IPS-18c (cell line): ENCODE results near the gene PRDX6.

Experiments
- H3K4me3 ChIP-seq: 2 replicates; pipeline ENCODE4 v1.7.0; 2013; ENCODE audit warnings: low read depth, mild to moderate bottlenecking, low read length, moderate library complexity; ENCODE audit not compliant: insufficient read depth
- H3K9me3 ChIP-seq: one replicate; pipeline ENCODE4 v1.6.1; 2013; ENCODE audit warnings: mild to moderate bottlenecking, low read length, moderate library complexity; ENCODE audit not compliant: control insufficient read depth, insufficient read depth

The PRDX6 gene, protein sequence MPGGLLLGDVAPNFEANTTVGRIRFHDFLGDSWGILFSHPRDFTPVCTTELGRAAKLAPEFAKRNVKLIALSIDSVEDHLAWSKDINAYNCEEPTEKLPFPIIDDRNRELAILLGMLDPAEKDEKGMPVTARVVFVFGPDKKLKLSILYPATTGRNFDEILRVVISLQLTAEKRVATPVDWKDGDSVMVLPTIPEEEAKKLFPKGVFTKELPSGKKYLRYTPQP

DNA sequence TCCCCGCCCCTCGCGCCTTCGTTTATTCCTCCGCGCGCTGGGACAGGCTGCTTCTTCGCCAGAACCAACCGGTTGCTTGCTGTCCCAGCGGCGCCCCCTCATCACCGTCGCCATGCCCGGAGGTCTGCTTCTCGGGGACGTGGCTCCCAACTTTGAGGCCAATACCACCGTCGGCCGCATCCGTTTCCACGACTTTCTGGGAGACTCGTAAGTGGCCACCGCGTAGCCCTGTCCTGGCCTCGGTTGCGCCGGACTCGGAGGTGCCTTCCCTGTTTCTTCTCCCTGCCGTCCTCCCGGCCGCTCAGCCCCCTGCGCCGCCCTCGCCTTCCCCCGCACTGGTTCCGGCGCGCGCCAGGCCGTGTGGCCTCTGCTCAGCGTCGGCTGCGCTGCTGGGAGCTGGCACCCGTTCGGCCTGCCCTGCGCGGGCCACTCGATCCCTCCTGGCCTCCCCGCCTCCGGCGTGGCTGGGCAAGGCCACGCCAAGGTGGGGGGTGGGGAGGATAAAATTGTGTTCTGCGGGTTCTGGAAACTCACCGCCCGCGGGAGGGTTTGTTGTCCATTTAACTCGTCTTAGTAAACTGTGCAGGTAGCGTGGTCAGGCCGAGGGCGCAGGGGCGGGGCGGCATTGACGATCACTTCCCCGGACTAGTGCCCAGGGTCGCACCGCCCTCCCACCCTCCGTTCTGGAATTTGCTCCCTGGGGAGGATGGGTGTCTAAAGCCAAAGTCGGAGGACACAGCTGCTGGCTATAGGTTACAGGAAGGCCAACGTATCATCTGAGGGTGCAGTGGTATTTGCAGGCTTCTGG, at the start of gene PRDX6:
TSS of gene PRDX6 (plus strand) at position 50 of the 808 bp plus-strand sequence. CDS start at position 113, 63 bp downstream.
- no peaks in the 10 kb centered on the region for H3K9me3 ChIP-seq
- H3K4me3 ChIP-seq, result peak within 1 kb of the TSS; percentile 90

DNA sequence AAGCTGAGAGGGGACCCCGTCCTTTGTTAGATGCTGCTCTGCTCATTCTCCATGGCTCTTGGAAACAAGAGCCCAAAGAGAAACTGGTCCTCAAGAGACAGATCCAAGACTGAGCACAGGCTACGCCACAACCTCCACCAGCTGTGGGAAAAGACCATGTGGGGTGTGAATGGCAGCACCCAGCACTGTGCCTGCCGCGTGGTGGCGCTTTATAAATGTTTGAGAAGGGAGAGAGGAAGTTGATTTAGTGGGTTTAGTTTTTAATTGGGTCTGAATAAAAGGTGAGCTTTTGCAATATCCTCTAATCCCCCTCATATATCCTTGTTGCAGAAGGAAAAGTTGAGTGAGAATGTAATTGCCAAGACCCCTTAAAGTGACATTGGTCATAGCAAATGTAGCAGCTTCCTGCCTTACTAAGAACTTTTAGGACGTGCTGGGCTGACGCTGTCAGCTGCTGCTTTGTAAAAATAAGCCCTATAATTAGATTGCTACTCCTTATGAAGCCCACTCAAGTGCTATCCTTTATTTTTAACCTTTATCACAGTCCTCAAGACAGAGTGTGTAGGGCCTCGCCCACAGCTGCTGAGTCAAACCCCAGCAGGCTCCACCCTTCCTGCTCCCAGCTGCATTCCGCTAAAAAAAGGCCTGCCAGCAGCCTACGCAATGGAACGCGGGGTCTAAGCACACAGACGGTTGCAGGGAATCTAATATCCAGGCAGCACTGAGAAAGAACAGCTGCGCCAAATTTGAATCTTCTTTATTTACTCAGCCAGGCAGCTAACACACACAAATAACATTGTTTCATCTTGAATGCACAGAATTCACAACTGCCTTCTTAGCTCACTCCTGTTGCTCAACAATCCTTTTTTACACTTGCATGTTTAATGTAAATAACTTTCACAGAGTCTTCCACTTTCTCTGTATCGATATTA, 47.4 kb upstream of the PRDX6 start:
- Histone ChIP-seq H3K4me3 (no peak overlapping the region), H3K9me3 (no peaks in the 10 kb centered on the region)

DNA sequence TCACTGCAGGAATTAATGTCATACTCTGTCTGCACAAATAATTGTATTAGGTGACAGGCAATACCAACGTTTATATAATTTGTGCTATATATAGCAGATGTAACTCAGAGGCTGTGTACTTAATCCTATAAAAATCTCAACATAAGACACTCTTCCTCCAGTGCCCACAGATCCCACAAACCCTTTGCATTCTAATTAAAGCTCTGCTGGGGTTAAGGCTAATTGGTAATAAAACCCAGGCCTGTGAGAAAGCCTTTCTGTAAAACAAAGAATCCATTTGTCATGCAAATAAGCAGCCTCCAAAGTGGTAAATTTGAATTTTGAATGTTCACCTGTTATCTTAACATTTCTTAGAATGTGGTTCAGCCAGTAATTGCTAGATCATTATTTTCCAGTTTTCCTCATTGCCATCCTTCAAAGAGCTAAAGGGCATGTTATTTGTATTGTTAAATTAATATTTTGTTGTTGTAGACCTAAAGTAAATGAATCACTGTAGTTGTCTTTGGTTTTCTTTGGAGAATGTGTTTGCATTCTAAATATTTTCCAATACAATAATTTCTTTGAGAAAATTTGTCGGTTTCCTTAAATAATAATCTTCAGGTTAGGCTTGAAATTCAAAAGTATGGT, 46.3 kb upstream of the PRDX6 start:
- H3K9me3 ChIP-seq, result no peaks in the 10 kb centered on the region
- H3K4me3 ChIP-seq, result no peak overlapping the region

DNA sequence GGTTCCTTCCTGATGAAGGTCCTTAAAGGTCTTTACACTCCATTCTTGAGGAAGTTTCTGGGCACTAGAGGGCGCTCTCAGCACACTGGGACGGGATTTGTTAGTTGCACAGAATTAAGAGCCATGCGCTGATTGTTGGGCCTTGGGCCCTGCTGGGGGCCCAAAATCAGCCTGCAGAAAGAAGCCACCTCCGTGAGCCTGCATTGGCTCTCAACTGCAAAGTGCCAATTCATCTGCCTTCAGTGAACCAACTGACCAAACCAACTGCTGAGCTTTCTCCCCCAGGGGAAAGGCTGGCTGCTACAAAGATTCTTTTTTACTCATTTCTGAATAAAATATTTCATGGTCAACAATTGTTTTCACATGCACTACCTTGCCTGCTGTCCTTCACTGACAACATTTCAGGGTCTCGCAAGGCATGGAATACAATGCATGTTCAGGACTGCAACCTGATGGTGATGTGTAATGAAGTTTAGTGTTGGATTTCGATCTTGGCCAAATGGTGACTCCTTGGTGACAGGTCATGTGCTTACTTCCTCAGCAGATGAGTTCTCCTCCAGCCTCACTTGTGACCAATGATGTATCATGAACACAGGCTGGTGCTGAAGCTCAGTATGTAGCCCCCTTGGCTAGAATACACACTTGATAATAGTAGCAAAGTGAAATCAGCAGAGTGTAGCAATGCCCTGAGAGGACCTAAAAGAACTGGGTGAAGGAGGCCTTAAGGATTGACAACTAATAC, 45.7 kb upstream of the PRDX6 start:
- Histone ChIP-seq H3K9me3 (no peaks in the 10 kb centered on the region), H3K4me3 (no peak overlapping the region)

DNA sequence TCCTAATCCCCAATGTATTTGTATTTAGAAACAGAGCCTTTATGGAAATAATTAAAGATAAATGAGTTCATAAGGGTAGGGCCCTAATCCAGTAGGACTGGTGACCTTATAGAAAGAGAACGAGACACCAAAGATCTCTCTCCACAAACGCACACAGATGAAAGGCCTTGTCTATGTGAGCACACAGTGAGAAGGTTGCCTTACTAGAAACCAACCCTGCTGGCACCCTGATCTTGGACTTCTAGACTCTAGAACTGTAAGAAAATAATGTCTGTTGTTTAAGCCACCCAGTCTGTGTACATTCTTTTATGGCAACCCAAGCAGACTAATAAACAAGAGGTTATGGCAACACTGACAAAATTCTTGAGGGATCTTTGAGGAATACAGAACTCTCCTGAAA, 44.8 kb upstream of the PRDX6 start:
- Histone ChIP-seq H3K4me3 (no peak overlapping the region), H3K9me3 (no peaks in the 10 kb centered on the region)

DNA sequence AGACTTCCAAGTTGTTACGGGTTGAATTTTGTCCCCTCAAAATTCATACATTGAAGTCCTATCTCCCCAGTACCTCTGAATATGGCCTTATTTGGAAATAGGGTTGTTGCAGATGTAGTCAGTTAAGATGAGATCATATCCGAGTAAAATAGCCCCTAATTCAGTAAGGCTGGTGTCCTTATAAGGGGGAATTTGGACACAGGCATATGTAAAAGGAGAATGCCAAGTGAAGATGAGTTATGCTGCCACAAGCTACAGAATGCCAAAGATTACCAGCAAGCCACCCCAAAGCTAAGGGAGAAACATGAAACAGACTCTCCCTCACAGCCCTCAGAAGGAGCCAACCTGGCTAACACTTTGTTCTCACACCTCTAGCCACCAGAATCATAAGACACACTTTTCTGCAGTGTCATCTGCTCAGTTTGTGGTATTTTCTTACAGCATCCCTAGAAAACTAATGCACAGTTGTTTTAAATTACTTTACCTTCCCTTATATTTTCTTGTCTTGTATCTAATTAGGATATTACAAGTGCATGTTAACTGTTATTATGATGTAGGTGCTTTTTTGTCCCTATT, 43.3 kb upstream of the PRDX6 start:
- Histone ChIP-seq H3K9me3 (no peaks in the 10 kb centered on the region), H3K4me3 (no peak overlapping the region)

DNA sequence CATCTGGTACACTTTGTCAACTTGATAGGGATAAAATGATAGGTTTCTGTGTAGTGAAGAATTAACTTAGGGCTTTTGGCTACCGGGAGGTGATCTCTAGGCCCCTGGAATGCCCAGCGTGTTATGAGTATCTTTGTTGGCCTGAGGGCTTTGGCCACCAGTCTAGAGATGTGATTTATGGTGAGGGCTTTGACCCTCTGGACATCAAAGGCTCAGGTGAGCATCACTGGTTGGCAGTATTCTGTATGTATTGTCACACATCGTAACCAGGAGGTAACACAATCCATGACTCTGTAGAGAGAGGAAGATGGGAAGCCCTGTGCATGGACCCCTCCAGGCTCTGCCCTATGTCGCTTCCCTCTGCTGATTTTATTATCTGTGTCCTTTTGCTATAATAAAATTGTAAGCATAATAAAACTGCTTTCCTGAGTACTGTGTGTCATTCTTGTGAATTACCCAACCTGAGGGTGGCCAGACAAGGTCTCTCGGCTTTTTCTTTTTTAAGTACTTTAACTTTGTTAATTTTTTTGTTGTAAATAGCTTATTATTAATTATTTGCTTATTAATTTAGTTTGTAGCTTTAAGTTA, 40.2 kb upstream of the PRDX6 start:
- H3K4me3 ChIP-seq, result no peak overlapping the region
- no peaks in the 10 kb centered on the region for H3K9me3 ChIP-seq

DNA sequence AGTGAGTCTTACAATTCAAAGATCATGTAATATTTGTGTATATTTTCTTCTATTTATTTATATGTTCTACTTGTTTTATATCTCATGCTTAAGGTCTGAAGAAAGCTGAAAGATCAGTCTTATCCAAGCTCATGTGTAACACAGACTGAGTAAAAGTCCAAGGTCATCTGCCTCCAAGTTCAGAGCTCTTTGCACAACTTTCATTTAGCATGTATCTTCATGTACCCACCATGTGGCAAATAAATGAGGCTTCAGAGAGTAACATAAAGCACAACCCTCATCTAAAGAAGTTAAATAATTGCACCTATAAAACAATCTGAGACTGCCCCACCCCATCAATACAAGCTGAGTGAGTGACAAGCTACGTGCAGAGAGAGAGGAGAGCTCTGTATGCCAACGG, 38.5 kb upstream of the PRDX6 start:
- Histone ChIP-seq H3K9me3 (no peaks in the 10 kb centered on the region), H3K4me3 (no peak overlapping the region)

DNA sequence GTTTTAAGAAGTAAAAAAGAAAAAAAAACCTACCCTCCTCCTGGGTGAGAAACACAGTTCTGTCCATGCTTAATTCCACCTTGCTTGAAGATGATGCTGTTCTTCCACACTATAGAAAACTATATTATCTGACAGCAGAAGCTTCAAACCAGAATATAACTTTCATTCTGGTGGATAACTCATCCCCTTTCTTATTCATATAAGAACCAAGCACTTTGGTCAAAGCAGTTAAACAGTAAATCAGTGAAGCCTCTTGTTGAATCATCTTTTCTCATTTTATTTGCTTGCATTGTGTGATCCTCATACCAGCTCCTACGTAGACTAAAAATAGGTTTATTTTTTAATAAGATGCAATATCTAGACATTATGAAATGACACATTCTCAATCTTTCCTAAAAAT, 36.7 kb upstream of the PRDX6 start:
- Histone ChIP-seq H3K4me3 (no peak overlapping the region), H3K9me3 (no peaks in the 10 kb centered on the region)

DNA sequence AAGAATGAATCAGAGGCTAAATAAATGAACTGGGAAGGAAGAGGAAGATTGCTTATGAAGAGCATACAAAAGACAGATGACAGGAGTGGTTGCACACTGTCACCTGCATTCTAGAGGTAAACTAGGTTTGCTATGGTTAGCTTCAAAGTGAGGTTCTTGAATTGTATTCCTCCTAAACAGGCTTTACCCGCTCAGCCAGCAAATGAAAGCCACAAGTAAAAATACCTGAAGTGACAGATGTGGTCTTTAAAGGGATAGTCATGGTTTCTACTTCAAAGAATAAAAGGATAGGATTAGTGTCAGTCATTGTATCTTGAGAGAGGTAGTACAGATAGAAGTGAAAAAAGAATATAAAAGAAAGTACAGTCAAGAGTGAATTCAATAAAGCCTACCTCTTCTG, 32.4 kb upstream of the PRDX6 start:
- H3K4me3 ChIP-seq, result no peak overlapping the region
- H3K9me3 ChIP-seq, result no peaks in the 10 kb centered on the region

DNA sequence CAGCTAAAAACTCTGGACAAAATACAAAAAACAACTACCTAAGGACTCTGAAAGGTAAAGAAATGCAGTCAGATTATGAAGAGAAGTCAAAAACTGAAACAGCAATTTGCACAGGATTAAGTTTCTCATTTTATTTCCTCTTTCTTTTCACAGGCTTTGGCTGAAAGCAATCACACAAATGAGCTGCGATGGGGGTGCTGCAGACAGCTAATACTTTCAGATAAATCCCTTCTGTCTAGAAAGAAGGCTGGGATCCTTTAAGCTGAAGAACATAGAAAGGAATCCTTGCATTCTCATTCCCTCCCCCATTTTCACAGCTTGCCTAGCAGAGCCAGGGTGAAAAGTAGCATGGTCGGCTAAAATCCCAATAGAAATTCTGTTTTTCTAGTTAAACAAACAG, 32.0 kb upstream of the PRDX6 start:
- no peaks in the 10 kb centered on the region for H3K9me3 ChIP-seq
- no peak overlapping the region for H3K4me3 ChIP-seq

DNA sequence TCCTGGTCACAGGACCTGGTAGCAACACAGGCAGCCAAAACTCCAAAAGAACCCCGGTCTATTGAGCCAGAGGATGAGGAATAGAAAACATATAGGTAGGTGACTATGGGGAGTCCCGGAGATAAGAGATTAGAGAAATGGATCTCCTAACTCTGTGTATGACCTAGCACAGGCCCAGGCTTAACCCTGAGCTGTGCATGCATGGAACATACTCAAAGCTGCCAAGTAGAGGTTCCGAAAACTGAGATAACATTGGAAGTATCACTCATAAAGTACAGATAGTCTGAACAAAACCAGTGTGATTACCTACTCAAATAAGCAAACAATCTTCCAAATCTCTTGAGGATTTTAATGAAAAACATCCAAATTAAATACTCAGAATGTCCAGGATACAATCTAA, 31.5 kb upstream of the PRDX6 start:
- no peak overlapping the region for H3K4me3 ChIP-seq
- H3K9me3 ChIP-seq, result no peaks in the 10 kb centered on the region

DNA sequence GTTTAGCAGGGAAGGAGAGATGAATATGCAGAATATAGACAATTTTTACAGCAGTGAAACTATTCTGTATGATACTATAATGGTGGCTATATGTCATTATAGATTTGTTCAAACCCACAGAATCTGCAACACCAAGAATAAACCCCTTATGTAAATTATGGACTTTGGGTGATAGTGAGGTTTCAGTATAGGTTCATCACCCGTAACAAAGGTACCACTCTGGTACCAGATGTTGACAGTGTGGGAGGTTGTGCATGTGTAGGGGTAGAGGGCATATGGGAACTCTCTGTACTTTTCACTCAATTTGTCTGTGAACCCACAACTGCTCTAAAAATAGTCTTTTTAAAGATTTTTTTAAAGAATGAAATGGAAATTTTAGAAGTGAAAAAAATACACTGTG, 29.9 kb upstream of the PRDX6 start:
- H3K9me3 ChIP-seq, result no peaks in the 10 kb centered on the region
- H3K4me3 ChIP-seq, result no peak overlapping the region

DNA sequence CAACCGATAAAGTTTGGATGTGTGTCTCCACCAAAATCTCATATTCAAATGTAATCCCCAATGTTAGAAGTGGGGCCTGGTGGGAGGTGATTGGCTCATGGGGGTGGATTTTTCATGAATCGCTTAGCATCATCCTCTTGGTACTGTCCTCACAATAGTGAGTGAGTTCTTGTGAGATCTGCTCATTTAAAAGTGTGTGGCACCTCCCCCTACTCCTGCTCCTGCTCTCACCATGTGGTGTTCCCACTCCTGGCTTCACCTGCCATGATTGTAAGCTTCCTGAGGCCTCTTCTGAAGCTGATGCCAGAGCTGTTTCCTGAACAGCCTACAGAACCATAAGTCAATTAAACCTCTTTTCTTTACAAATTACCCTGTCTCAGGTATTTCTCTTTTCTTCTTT, 28.2 kb upstream of the PRDX6 start:
- H3K9me3 ChIP-seq, result no peaks in the 10 kb centered on the region

DNA sequence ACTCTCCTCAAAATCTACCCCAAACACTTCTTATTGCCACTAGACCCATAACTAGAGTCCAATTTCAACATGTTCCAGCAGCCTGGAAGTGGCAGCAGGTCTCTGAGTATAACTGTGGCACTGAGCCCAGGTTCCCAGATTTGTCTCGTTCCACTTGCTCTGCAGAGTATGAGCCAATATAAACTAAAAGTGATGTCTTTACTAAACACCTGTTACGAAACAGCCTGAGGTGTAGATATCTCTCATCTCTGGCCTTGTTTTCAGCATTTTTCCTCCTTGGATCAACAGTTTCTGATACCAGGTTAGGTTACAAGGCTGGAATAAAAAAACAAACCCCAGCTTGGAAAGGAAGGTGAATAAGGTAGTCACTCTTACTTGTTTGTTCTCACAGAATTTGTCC, 25.2 kb upstream of the PRDX6 start:
- H3K4me3 ChIP-seq, result no peak overlapping the region
- no peaks in the 10 kb centered on the region for H3K9me3 ChIP-seq

More for the DNA sequence above, 28.2 kb upstream of the PRDX6 start:
- no peak overlapping the region for H3K4me3 ChIP-seq

DNA sequence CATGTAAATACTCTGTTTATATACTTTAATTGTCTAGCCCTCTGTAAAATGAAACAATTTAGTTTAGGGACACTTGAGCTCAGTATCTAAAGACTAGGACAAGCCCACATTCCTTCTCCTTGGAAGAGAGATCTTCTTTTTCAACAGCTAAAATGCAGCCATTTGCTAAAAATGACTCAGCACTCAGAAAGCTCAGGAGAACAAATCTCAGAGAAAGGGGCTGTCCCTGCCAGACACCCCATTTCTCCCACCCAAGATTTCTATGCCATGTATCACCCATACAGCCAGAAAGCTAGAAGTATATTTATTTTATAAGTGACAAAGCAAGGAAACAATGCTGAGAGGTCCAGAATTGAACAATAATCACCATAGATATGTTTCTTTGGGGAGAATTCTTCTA, 23.2 kb upstream of the PRDX6 start:
- no peaks in the 10 kb centered on the region for H3K9me3 ChIP-seq
- H3K4me3 ChIP-seq, result no peak overlapping the region
